GM12878 (cell line): ENCODE results near the gene SRMS.

Experiments
- BRCA1 ChIP-seq: IDR thresholded peaks from 2 replicates; pipeline ENCODE4 v1.6.1; 2011; ENCODE audit warnings: low read depth, low read length, improper control_type of control experiment
- CTCF ChIP-seq, 3 experiments: IDR thresholded peaks in 2 of 3; conservative IDR thresholded peaks in 1 of 3; 2 replicates each; pipeline ENCODE4 v1.5.1; 2011; ENCODE audit warnings: low read depth in 3 of 3, low read length in 3 of 3, mild to moderate bottlenecking in 3 of 3, control low read depth in 2 of 3, moderate library complexity in 2 of 3, inconsistent platforms in 1 of 3, mixed read lengths in 1 of 3; ENCODE audit not compliant: control insufficient read depth in 2 of 3, insufficient read depth in 1 of 3; ENCODE audit errors: extremely low read depth in 1 of 3
- EZH2 ChIP-seq: IDR thresholded peaks from 2 replicates; pipeline ENCODE4 v1.6.1; 2012; ENCODE audit warnings: low read depth, mild to moderate bottlenecking, control low read depth, inconsistent platforms, low read length, borderline replicate concordance; ENCODE audit not compliant: control insufficient read depth
- GATAD2B ChIP-seq: fragments of 450-650 bp; conservative IDR thresholded peaks from 2 replicates; pipeline ENCODE4 v1.6.1; 2017; ENCODE audit warnings: low read depth, mild to moderate bottlenecking, moderate library complexity
- IRF4 ChIP-seq: IDR thresholded peaks from 2 replicates; pipeline ENCODE4 v1.6.1; 2011; ENCODE audit warnings: low read depth, low read length
- MAX ChIP-seq: IDR thresholded peaks from 2 replicates; pipeline ENCODE4 v1.6.1; 2012; ENCODE audit warnings: low read depth, low read length, improper control_type of control experiment
- NBN ChIP-seq: fragments of 450-650 bp; IDR thresholded peaks from 2 replicates; pipeline ENCODE4 v1.6.1; 2016
- RAD21 ChIP-seq: IDR thresholded peaks from 2 replicates; pipeline ENCODE4 v1.6.1; 2011; ENCODE audit warnings: mild to moderate bottlenecking, low read depth, low read length, moderate library complexity; ENCODE audit not compliant: insufficient read depth
- SRF ChIP-seq, 2 experiments: IDR thresholded peaks; 2 replicates each; pipeline ENCODE4 v1.6.1; 2011; ENCODE audit warnings: low read depth in 2 of 2, low read length in 2 of 2, mild to moderate bottlenecking in 1 of 2, moderate library complexity in 1 of 2
- SUPT20H ChIP-seq: IDR thresholded peaks from 2 replicates; pipeline ENCODE4 v1.6.1; 2011; ENCODE audit warnings: low read depth, mild to moderate bottlenecking, low read length, moderate library complexity, borderline replicate concordance; ENCODE audit not compliant: control insufficient read depth
- WRNIP1 ChIP-seq: IDR thresholded peaks from 2 replicates; pipeline ENCODE4 v1.6.1; 2011; ENCODE audit warnings: low read depth, low read length, improper control_type of control experiment, borderline replicate concordance
- ZNF384 ChIP-seq: IDR thresholded peaks from 2 replicates; pipeline ENCODE4 v1.6.1; 2012; ENCODE audit warnings: low read depth, mild to moderate bottlenecking, low read length, improper control_type of control experiment, borderline replicate concordance
- ZSCAN29 ChIP-seq: fragments of 450-650 bp; IDR thresholded peaks from 2 replicates; pipeline ENCODE4 v1.6.1; 2017; ENCODE audit warnings: mild to moderate bottlenecking, moderate library complexity

- TF ChIP-seq CTCF (IDR thresholded peaks at IDR 0.05 in 2 of 3, conservative IDR thresholded peaks at IDR 0.05 in 1 of 3; ENCODE audit: control insufficient read depth in 2 of 3, extremely low read depth in 1 of 3, insufficient read depth in 1 of 3, low read depth in 3 of 3, low read length in 3 of 3) (no peak), BRCA1 (no peak), NBN (no peak), ZNF384 (no peak), SRF (IDR thresholded peaks at IDR 0.05; ENCODE audit: low read depth in 2 of 2, low read length in 2 of 2) (no peak), GATAD2B (no peak), WRNIP1 (no peak), IRF4 (no peak), SUPT20H (no peak), EZH2 (no peak), MAX (no peak), ZSCAN29 (no peak), RAD21 (no peak)
Measured at GRCh38 chr20:63586797-63587196, 39.2 kb upstream of the SRMS start.
